H9 (cell line): ENCODE data around the gene TMEM44. TPM values are rescaled to one million over a fixed set of nuclear protein-coding genes. Genes with fewer than 3 reads are reported as not detected.

ENCODE experiments used
- DNase-seq: peaks from one replicate; pipeline ENCODE4 v3.0.0-alpha.2; 2017
- H2AFZ ChIP-seq: one replicate; pipeline ENCODE4 v1.6.1; 2013; ENCODE audit warnings: mild to moderate bottlenecking, low read length, control low read depth, moderate library complexity
- H2AK5ac ChIP-seq: 2 replicates; pipeline ENCODE4 v1.6.1; 2013; ENCODE audit warnings: low read length, control low read depth, mixed read lengths; ENCODE audit not compliant: insufficient read length
- H2BK120ac ChIP-seq: one replicate; pipeline ENCODE4 v1.6.1; 2013; ENCODE audit warnings: low read depth, mild to moderate bottlenecking, low read length, control low read depth, inconsistent platforms; ENCODE audit not compliant: poor library complexity, severe bottlenecking
- H2BK12ac ChIP-seq: 2 replicates; pipeline ENCODE4 v1.6.1; 2013; ENCODE audit warnings: low read length, control low read depth, mixed read lengths, low read depth; ENCODE audit not compliant: insufficient read length
- H2BK15ac ChIP-seq: 2 replicates; pipeline ENCODE4 v1.6.1; 2013; ENCODE audit warnings: low read depth, low read length, control low read depth
- H2BK20ac ChIP-seq: one replicate; pipeline ENCODE4 v1.6.1; 2013; ENCODE audit warnings: low read depth, mild to moderate bottlenecking, low read length, control low read depth, inconsistent platforms; ENCODE audit not compliant: poor library complexity, severe bottlenecking
- H2BK5ac ChIP-seq: 2 replicates; pipeline ENCODE4 v1.6.1; 2013; ENCODE audit warnings: low read length, control low read depth, mixed read lengths; ENCODE audit not compliant: insufficient read length
- H3K14ac ChIP-seq: 2 replicates; pipeline ENCODE4 v1.6.1; 2013; ENCODE audit warnings: low read length, control low read depth; ENCODE audit not compliant: insufficient read depth
- H3K18ac ChIP-seq: 2 replicates; pipeline ENCODE4 v1.6.1; 2013; ENCODE audit warnings: low read depth, mild to moderate bottlenecking, mixed read lengths, low read length, control low read depth; ENCODE audit not compliant: insufficient read length
- H3K23ac ChIP-seq: 2 replicates; pipeline ENCODE4 v1.6.1; 2013; ENCODE audit warnings: low read length, control low read depth, mixed read lengths, low read depth; ENCODE audit not compliant: insufficient read length
- H3K23me2 ChIP-seq: 2 replicates; pipeline ENCODE4 v1.6.1; 2013; ENCODE audit warnings: low read depth, mild to moderate bottlenecking, mixed read lengths, low read length, control low read depth; ENCODE audit not compliant: insufficient read length, poor library complexity, severe bottlenecking
- H3K27ac ChIP-seq: 2 replicates; pipeline ENCODE4 v1.5.1; 2013; ENCODE audit warnings: low read length, control low read depth, mixed read lengths, low read depth; ENCODE audit not compliant: insufficient read length
- H3K27me3 ChIP-seq: 2 replicates; pipeline ENCODE4 v1.6.1; 2013; ENCODE audit warnings: low read length, control low read depth, inconsistent platforms; ENCODE audit not compliant: insufficient read depth
- H3K4ac ChIP-seq: 2 replicates; pipeline ENCODE4 v1.6.1; 2013; ENCODE audit warnings: low read depth, mild to moderate bottlenecking, control low read depth, inconsistent platforms, low read length, moderate library complexity
- H3K4me1 ChIP-seq: 2 replicates; pipeline ENCODE4 v1.6.1; 2013; ENCODE audit warnings: low read length, control low read depth, inconsistent platforms; ENCODE audit not compliant: insufficient read depth
- H3K4me2 ChIP-seq: 2 replicates; pipeline ENCODE4 v1.6.1; 2013; ENCODE audit warnings: low read length, control low read depth, mixed read lengths; ENCODE audit not compliant: insufficient read length, insufficient read depth
- H3K56ac ChIP-seq: 2 replicates; pipeline ENCODE4 v1.6.1; 2013; ENCODE audit warnings: low read depth, mild to moderate bottlenecking, mixed read lengths, low read length, control low read depth; ENCODE audit not compliant: insufficient read length
- H3K79me1 ChIP-seq: 2 replicates; pipeline ENCODE4 v1.6.1; 2013; ENCODE audit warnings: low read depth, mild to moderate bottlenecking, moderate library complexity, low read length, control low read depth, inconsistent platforms; ENCODE audit not compliant: insufficient read depth, poor library complexity, severe bottlenecking
- H3K79me2 ChIP-seq: 2 replicates; pipeline ENCODE4 v1.6.1; 2013; ENCODE audit warnings: low read length, control low read depth, inconsistent platforms; ENCODE audit not compliant: insufficient read depth
- H3K9ac ChIP-seq: 2 replicates; pipeline ENCODE4 v1.6.1; 2013; ENCODE audit warnings: low read length, control low read depth, mixed read lengths; ENCODE audit not compliant: insufficient read length; ENCODE audit errors: extremely low read depth
- H3K9me3 ChIP-seq: one replicate; pipeline ENCODE4 v1.6.1; 2013; ENCODE audit warnings: low read depth, low read length, inconsistent platforms; ENCODE audit not compliant: control insufficient read depth
- H3T11ph ChIP-seq: one replicate; pipeline ENCODE4 v1.6.1; 2013; ENCODE audit warnings: mild to moderate bottlenecking, low read length, control low read depth, inconsistent platforms
- H4K20me1 ChIP-seq: one replicate; pipeline ENCODE4 v1.6.1; 2013; ENCODE audit not compliant: control insufficient read depth, insufficient read length, insufficient read depth
- H4K5ac ChIP-seq: 2 replicates; pipeline ENCODE4 v1.6.1; 2013; ENCODE audit warnings: low read depth, mild to moderate bottlenecking, mixed read lengths, low read length, control low read depth; ENCODE audit not compliant: insufficient read length
- H4K8ac ChIP-seq: replicated peaks from 2 replicates; pipeline ENCODE4 v1.6.1; 2013; ENCODE audit warnings: low read length, control low read depth, mixed read lengths, low read depth; ENCODE audit not compliant: insufficient read length
- H4K91ac ChIP-seq: 2 replicates; pipeline ENCODE4 v1.6.1; 2013; ENCODE audit warnings: low read depth, mild to moderate bottlenecking, moderate library complexity, mixed read lengths, low read length, control low read depth; ENCODE audit not compliant: insufficient read length
- H3K27ac Mint-ChIP-seq, 3 experiments: 2 replicates in 2 of 3; 3 replicates in 1 of 3; pipeline ENCODE4 v1.8.0; 2020 to 2021; ENCODE audit warnings: mixed read lengths in 3 of 3, mild to moderate bottlenecking in 1 of 3, moderate library complexity in 1 of 3
- H3K27me3 Mint-ChIP-seq: 2 replicates; pipeline ENCODE4 v1.8.0; 2021; ENCODE audit warnings: low read depth, mild to moderate bottlenecking, moderate library complexity, mixed read lengths
- H3K36me3 Mint-ChIP-seq, 3 experiments: 2 replicates in 2 of 3; 3 replicates in 1 of 3; pipeline ENCODE4 v1.8.0; 2020 to 2021; ENCODE audit warnings: low read depth in 3 of 3, mixed read lengths in 3 of 3; ENCODE audit not compliant: insufficient read depth in 1 of 3
- H3K4me1 Mint-ChIP-seq, 2 experiments: 2 replicates each; pipeline ENCODE4 v1.8.0; 2020; ENCODE audit warnings: mixed read lengths in 2 of 2
- H3K4me3 Mint-ChIP-seq, 2 experiments: 2 replicates in 1 of 2; 3 replicates in 1 of 2; pipeline ENCODE4 v1.8.0; 2020 to 2021; ENCODE audit warnings: mild to moderate bottlenecking in 2 of 2, mixed read lengths in 2 of 2, moderate library complexity in 1 of 2
- H3K9me3 Mint-ChIP-seq, 2 experiments: 2 replicates in 1 of 2; 3 replicates in 1 of 2; pipeline ENCODE4 v1.8.0; 2020; ENCODE audit warnings: mild to moderate bottlenecking in 2 of 2, mixed read lengths in 2 of 2, moderate library complexity in 1 of 2
- CTCF ChIP-seq: fragments of 200-600 bp; sonication (generic); conservative IDR thresholded peaks from 3 replicates; pipeline ENCODE4 v1.8.0; 2021; ENCODE audit warnings: antibody characterized with exemption, mild to moderate bottlenecking
- WGBS: extraction: QIAGEN DNeasy Blood & Tissue Kit; methylation state at CpG from one replicate; pipeline ENCODE4 v1.1.7; 2013; ENCODE audit warnings: missing lambda C conversion rate, low lambda C conversion rate, mixed read lengths; ENCODE audit not compliant: insufficient read length; ENCODE audit errors: extremely low coverage; 5-methylcytosine and 5-hydroxymethylcytosine counted together
- total RNA-seq: library from RNA; stranded (reverse); gene quantifications from 2 replicates; pipeline ENCODE4 v1.2.1, GENCODE V29; 2021

TMEM44 gene
- total RNA-seq, 1 experiment from 2014 or later = 19.8 TPM

DNA sequence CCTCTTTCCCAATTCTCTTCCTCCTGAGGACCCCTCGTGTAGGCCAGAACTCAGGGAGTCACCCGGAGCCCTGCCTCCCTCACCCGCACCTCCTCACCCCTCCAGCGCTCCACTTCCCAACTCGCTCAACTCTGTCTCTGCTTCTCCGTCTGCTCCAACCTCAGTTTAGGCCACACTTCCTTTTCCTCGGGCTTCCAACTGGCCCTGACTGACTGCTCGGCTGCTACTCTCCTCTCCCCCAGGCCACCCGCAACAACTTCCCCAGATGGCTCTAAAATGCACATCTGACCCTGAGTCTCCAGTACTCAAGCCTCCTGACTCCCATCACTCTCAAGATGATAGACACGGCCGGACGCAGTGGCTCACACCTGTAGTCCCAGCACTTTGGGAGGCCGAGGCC, 23.6 kb downstream of the TMEM44 start:
- Histone ChIP-seq H2BK15ac (no peak overlapping the region), H3K4ac (no peak overlapping the region), H3K14ac (no peak overlapping the region), H4K20me1 (no peaks in the 10 kb centered on the region), H3K4me2 (no peak overlapping the region), H2AFZ (no peak overlapping the region), H2AK5ac (no peak overlapping the region), H3K4me1 (no peaks in the 10 kb centered on the region), H2BK5ac (no peak overlapping the region), H2BK20ac (no peak overlapping the region), H3K56ac (no peak overlapping the region), H3K23me2 (no peaks in the 10 kb centered on the region), H2BK12ac (no peak overlapping the region), H3T11ph (no peak overlapping the region), H3K18ac (no peak overlapping the region), H3K27ac (no peak overlapping the region), H4K91ac (no peak overlapping the region), H3K9ac (no peak overlapping the region), H3K23ac (no peak overlapping the region), H4K5ac (no peak overlapping the region), H3K79me1 (no peaks in the 10 kb centered on the region), H2BK120ac (no peak overlapping the region), H3K79me2 (no peaks in the 10 kb centered on the region), H3K9me3 (no peaks in the 10 kb centered on the region), H4K8ac (no peak overlapping the region), H3K27me3 (no peaks in the 10 kb centered on the region)
- peaks cover 3 to 4% of the 10 kb centered on the region in 2 experiments; a peak in 3 of 4 replicates for H3K4me1 Mint-ChIP-seq
- H3K9me3 Mint-ChIP-seq = no peaks in the 10 kb centered on the region; a peak in 1 of 5 replicates
- no peak overlapping the region for H3K4me3 Mint-ChIP-seq
- no peaks in the 10 kb centered on the region for H3K27me3 Mint-ChIP-seq
- no peak for DNase-seq
- TF ChIP-seq CTCF = no peak
- WGBS = no CpG with 5 or more reads among the region's 13 CpGs
- peak overlapping the region; percentile 45 to 76 (median 49); a peak in 4 of 7 replicates for H3K27ac Mint-ChIP-seq
- peaks cover 12 to 15% (median 13%) of the 10 kb centered on the region in 3 experiments; a peak in 5 of 7 replicates for H3K36me3 Mint-ChIP-seq
